ENCODE results near the gene PAX5.

The PAX5 gene

GRCh38 chr9:36858805-36859375, 175.2 kb downstream of the PAX5 start:
- DNase-seq (ENCODE audit: low read depth): no peak

- no peak for DNase-seq (ENCODE audit: low read depth)
These were observed 178.4 kb downstream of the PAX5 start for GRCh38 chr9:36855448-36856315.

- no peak for DNase-seq (ENCODE audit: low read depth)
These were observed 179.3 kb downstream of the PAX5 start for GRCh38 chr9:36854751-36855150.

GRCh38 chr9:36854034-36854433, 180.0 kb downstream of the PAX5 start:
- no peak for DNase-seq (ENCODE audit: low read depth)

DNA sequence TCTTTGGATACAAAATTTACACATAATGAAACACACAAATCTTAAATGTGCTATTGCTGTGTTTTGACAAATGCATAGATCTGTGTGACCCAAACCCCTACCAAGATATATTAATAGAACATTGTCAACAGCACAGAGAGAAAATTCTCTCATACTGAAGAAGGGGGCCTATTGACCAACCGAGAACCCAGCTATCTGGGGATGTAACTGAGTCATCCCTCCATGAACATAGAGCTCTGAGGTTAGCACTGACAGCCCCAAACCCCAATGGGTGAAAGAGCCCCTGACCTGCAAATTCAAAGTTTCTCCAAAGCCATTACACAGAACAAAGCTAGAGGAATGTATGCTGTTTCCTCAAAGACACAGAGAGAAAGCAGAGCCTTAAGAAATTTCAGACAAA, 180.8 kb downstream of the PAX5 start:
- no peak for DNase-seq (ENCODE audit: low read depth)

GRCh38 chr9:36849943-36850342, 184.1 kb downstream of the PAX5 start:
- no peak for DNase-seq (ENCODE audit: low read depth)

GRCh38 chr9:36848946-36849345, 185.1 kb downstream of the PAX5 start:
- DNase-seq (ENCODE audit: low read depth): no peak

- no peak for DNase-seq (ENCODE audit: low read depth)
These were observed 186.0 kb downstream of the PAX5 start for GRCh38 chr9:36847781-36848673.

- no peak for DNase-seq (ENCODE audit: low read depth)
These were observed 187.4 kb downstream of the PAX5 start for GRCh38 chr9:36846621-36847020.

GRCh38 chr9:36845844-36846243, 188.2 kb downstream of the PAX5 start:
- DNase-seq (ENCODE audit: low read depth): no peak

GRCh38 chr9:36844961-36845360, 189.1 kb downstream of the PAX5 start:
- DNase-seq (ENCODE audit: low read depth): no peak

GRCh38 chr9:36843964-36844363, 190.1 kb downstream of the PAX5 start:
- DNase-seq (ENCODE audit: low read depth): no peak

DNA sequence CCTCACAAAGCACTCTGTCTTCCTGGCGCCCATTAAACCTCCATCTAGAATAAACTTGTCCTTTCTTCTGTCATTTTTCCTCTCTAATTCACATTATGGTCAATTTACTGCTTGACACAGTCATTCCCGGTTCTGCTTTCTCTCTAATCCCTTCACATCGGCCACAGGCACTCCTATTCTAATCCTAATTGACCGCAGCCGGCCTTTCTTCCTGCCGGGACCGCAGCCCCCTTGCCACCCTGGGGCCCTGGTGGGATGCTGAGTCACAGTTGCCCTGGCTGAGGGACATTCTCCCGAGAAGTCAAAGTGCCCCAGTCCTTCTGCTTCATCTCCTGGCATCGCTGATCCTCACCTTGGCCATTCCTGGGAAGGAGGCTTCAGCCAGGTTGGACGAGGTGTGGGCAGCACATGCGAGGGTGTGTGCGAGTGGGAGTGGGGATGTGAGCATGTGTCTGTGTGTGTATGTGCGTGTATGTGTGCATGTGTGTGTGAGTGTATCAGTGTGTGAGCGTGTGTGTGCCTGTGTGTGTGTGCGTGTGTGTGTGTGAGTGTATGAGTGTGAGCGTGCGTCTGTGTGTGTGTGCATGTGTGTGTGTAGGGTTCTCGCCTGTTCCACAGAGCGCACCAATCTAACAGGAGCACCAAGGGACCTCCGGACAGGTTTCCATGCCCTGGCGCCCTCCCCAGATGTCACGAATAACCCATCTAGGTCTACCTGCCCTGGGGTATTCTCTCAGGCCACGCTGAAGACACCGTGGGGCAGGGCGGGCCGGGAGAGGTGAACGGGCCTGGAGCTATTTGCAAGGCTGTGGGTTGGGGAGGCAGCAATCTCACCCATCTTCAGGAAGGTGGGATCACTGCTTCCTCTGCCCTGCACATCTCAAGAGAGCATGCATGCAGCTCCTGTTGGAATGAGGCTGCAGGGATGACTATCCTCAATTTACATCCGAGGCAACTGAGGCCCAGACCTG, 191.2 kb downstream of the PAX5 start:
- DNase-seq (ENCODE audit: low read depth): no peak

- DNase-seq (ENCODE audit: low read depth): no peak
These were observed 193.1 kb downstream of the PAX5 start for GRCh38 chr9:36840898-36841536.

- no peak for DNase-seq (ENCODE audit: low read depth)
These were observed 194.8 kb downstream of the PAX5 start for GRCh38 chr9:36839131-36839885.

DNA sequence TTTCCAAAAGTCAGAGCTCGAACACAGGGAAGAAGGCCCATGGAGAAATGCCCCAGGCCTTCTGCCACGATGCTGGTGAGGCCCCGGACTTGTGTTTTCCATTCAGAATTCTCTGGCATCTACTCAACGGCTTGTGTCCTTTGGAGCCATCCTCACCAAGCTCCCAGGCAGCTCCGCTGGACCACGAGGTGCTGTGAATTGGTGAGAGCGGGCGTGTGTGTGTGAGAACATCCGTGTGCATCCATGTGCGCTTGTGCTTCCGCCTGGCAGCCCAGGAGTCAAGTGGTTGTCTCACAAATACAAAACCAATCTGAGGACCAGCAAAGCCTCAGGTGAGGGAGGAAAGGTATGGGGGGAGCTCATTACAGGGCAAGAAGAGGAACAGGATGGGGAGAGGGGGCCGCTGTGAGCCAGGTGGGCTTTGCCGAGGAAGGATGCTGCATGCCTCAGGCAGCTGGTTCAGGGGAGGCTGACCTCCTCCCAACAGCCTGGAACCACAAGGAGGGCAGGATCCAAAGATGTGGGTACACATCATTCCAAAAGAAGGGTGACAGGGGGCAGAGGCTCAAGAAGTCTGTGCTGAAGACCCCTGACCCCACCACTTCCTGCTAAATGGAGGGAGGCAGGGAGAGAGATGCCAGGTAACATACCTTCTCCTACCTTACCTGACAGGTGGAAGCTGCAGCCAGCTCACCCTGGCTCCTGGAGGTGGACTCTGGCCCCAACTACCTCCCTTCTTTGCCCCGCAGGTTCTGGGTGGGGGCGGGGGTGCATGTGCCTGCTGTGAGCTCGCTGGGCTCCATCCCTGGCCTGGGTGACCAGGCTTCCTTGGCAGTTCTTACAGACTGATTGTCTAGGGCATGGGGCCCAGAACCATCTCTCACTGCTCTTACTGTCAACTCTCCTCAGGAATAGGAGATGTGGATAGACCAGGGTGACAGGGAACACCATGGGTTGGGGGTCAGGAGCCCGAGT, 196.3 kb downstream of the PAX5 start:
- no peak for DNase-seq (ENCODE audit: low read depth)

- no peak for DNase-seq (ENCODE audit: low read depth)
These were observed 197.6 kb downstream of the PAX5 start for GRCh38 chr9:36836486-36836885.

DNA sequence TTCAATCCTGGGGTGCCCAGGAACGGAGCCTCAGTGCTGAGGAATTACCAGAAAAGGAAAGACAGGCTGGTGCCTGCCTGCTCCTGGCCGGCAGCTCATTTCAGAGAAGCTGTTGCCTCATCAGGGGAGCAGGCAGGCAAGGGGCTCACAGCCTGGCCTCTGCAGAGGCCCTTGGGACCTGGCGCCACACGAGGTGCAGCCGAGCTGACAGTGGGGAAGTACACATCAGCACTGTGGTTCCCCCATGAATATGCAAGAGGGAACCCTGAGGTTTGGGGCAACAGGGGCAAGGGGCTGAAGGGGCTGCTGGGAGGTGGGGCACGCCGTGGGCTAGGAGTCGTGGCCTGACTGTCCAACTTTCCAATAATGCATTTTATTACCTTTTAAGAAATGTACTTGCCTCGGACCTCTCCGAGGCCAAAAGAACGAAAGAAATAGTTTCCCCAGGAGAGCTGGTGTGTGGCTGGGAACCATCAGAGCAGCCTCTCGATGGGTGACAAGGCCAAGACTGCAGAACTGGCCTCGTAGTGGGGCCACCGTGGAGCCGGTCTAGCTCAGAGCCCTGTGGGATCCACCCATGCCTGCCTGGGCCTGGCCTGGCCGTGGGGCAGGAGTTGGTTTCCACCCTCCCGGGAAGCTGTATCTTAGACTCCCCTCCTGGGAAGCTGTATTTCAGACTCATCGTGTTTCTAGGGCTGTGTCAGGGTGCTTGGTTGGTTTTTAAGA, 198.6 kb downstream of the PAX5 start:
- DNase-seq (ENCODE audit: low read depth): no peak

Measured in HS-27A (cell line).